ENCODE results near the gene SULT1A3. TPM values are rescaled to one million over a fixed set of nuclear protein-coding genes. Genes with fewer than 3 reads are reported as not detected.
"Not testable (repeated sequence)": the region's sequence is repeated elsewhere in the genome, so short reads cannot be mapped to it uniquely, and the experiment has no call there.

The SULT1A3 gene
- total and polyA plus RNA-seq, 5 donors from 2014 or later: 0.71 to 19.3 (median 1.2) TPM; not detected in 1

- H3K27ac ChIP-seq (ENCODE audit: insufficient read depth, low read length, poor library complexity, severe bottlenecking); H3K27me3 ChIP-seq (ENCODE audit: control insufficient read depth, insufficient read depth, low read length); H3K27me3 Mint-ChIP-seq; H3K4me3 Mint-ChIP-seq; H3K36me3 ChIP-seq (ENCODE audit: control insufficient read depth, insufficient read depth, low read length); H3K9me3 ChIP-seq (ENCODE audit: control insufficient read depth in 2 of 2, low read length in 2 of 2); H3K4me1 Mint-ChIP-seq; H3K36me3 Mint-ChIP-seq; DNase-seq; H3K4me3 ChIP-seq (ENCODE audit: low read depth, low read length); H3K9me3 Mint-ChIP-seq; H3K27ac Mint-ChIP-seq; H3K4me1 ChIP-seq (ENCODE audit: control insufficient read depth, insufficient read depth, low read length, poor library complexity, severe bottlenecking): not testable (repeated sequence)
- ATAC-seq (ENCODE audit: low read depth in 2 of 2): peak; percentile 41 to 54
Measured at GRCh38 chr16:30205541-30206236, 6.6 kb downstream of the SULT1A3 start.

GRCh38 chr16:30206252-30206651 lies 7.2 kb downstream of the SULT1A3 start:
- not testable (repeated sequence) for H3K4me1 Mint-ChIP-seq; DNase-seq; H3K9me3 ChIP-seq (ENCODE audit: control insufficient read depth in 2 of 2, low read length in 2 of 2); H3K36me3 ChIP-seq (ENCODE audit: control insufficient read depth, insufficient read depth, low read length); H3K27me3 Mint-ChIP-seq; H3K27ac ChIP-seq (ENCODE audit: insufficient read depth, low read length, poor library complexity, severe bottlenecking); H3K27me3 ChIP-seq (ENCODE audit: control insufficient read depth, insufficient read depth, low read length); H3K27ac Mint-ChIP-seq; H3K4me3 ChIP-seq (ENCODE audit: low read depth, low read length); H3K36me3 Mint-ChIP-seq; H3K9me3 Mint-ChIP-seq; H3K4me1 ChIP-seq (ENCODE audit: control insufficient read depth, insufficient read depth, low read length, poor library complexity, severe bottlenecking); H3K4me3 Mint-ChIP-seq
- peak; percentile 47 to 55 for ATAC-seq (ENCODE audit: low read depth in 2 of 2)

DNA sequence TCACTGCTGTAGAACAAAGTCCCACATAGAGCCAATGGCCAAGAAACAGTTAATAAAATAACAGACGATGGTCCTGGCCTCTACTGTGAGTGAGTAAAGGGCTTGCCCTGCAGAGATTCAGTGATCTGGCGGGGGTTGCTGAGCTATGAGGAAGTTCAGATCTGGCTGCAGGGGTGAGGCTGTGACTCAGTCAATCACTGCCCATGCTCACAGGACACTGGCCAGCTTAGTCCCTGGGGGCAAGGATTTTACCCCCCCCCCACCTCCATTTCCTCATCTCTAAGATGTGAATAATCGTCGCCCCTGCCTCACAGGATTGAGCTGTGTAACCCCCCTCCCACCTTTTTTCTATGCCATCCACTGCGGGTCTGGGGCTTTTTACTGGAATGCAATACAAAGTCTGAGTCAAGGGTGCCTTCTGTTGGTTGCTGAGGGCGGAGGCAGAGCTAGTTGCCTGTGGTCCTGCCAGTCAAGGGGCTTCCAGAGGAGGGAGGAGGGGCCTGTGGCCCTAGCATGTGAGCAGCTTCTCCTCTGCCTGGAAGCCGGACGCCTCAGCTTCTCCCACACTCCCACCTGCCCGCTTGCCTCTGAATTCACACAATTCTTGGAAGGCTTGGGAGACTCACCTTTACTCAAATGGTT lies 8.1 kb downstream of the SULT1A3 start:
- H3K9me3 Mint-ChIP-seq; H3K36me3 ChIP-seq (ENCODE audit: control insufficient read depth, insufficient read depth, low read length); H3K4me1 ChIP-seq (ENCODE audit: control insufficient read depth, insufficient read depth, low read length, poor library complexity, severe bottlenecking); H3K27ac Mint-ChIP-seq; H3K27me3 Mint-ChIP-seq; H3K4me1 Mint-ChIP-seq; H3K27me3 ChIP-seq (ENCODE audit: control insufficient read depth, insufficient read depth, low read length); DNase-seq; H3K36me3 Mint-ChIP-seq; H3K9me3 ChIP-seq (ENCODE audit: control insufficient read depth in 2 of 2, low read length in 2 of 2); H3K27ac ChIP-seq (ENCODE audit: insufficient read depth, low read length, poor library complexity, severe bottlenecking); H3K4me3 ChIP-seq (ENCODE audit: low read depth, low read length); H3K4me3 Mint-ChIP-seq: not testable (repeated sequence)
- ATAC-seq (ENCODE audit: low read depth in 2 of 2): peak; percentile 20 to 43

- H3K36me3 Mint-ChIP-seq; H3K9me3 ChIP-seq (ENCODE audit: control insufficient read depth in 2 of 2, low read length in 2 of 2); H3K27me3 Mint-ChIP-seq; H3K27ac ChIP-seq (ENCODE audit: insufficient read depth, low read length, poor library complexity, severe bottlenecking); H3K27me3 ChIP-seq (ENCODE audit: control insufficient read depth, insufficient read depth, low read length); DNase-seq; H3K4me3 ChIP-seq (ENCODE audit: low read depth, low read length); H3K4me1 Mint-ChIP-seq; H3K4me3 Mint-ChIP-seq; H3K9me3 Mint-ChIP-seq; H3K27ac Mint-ChIP-seq; H3K4me1 ChIP-seq (ENCODE audit: control insufficient read depth, insufficient read depth, low read length, poor library complexity, severe bottlenecking); H3K36me3 ChIP-seq (ENCODE audit: control insufficient read depth, insufficient read depth, low read length): not testable (repeated sequence)
- peak in 1 of 2 donors; percentile 49 for ATAC-seq (ENCODE audit: low read depth in 2 of 2)
Measured at GRCh38 chr16:30209032-30209431, 10.0 kb downstream of the SULT1A3 start.

- H3K4me3 ChIP-seq (ENCODE audit: low read depth, low read length); H3K4me3 Mint-ChIP-seq; DNase-seq; H3K27ac Mint-ChIP-seq; H3K27ac ChIP-seq (ENCODE audit: insufficient read depth, low read length, poor library complexity, severe bottlenecking); H3K27me3 ChIP-seq (ENCODE audit: control insufficient read depth, insufficient read depth, low read length); H3K9me3 ChIP-seq (ENCODE audit: control insufficient read depth in 2 of 2, low read length in 2 of 2); H3K9me3 Mint-ChIP-seq; H3K4me1 Mint-ChIP-seq; H3K27me3 Mint-ChIP-seq; H3K36me3 Mint-ChIP-seq; H3K36me3 ChIP-seq (ENCODE audit: control insufficient read depth, insufficient read depth, low read length); H3K4me1 ChIP-seq (ENCODE audit: control insufficient read depth, insufficient read depth, low read length, poor library complexity, severe bottlenecking): not testable (repeated sequence)
- ATAC-seq (ENCODE audit: low read depth in 2 of 2): peak; percentile 48 to 54
Measured at GRCh38 chr16:30211414-30211813, 12.4 kb downstream of the SULT1A3 start.

DNA sequence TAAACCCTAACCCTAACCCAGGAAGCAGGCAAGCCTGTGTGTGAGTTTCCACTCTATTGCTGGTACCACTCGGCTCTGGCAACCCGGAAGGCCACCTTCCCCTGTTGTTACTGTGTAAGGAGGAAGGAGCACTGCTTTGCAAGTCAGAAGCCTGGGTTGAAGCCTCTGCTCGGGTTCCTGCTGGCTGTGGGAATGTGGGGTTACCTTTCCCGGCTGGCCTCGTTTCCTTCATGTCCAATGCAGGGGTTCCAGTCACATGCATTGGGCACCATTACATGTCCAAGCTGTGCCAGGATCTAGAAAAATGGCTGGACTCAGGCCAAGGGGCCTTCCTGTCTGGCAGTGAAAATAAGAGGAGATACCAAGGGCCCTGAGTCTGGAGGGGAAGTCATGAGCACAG lies 18.0 kb downstream of the SULT1A3 start:
- H3K27me3 ChIP-seq (ENCODE audit: control insufficient read depth, insufficient read depth, low read length); H3K9me3 Mint-ChIP-seq; H3K4me1 Mint-ChIP-seq; H3K36me3 Mint-ChIP-seq; ATAC-seq (ENCODE audit: low read depth in 2 of 2); H3K27ac ChIP-seq (ENCODE audit: insufficient read depth, low read length, poor library complexity, severe bottlenecking); H3K36me3 ChIP-seq (ENCODE audit: control insufficient read depth, insufficient read depth, low read length); H3K9me3 ChIP-seq (ENCODE audit: control insufficient read depth in 2 of 2, low read length in 2 of 2); H3K27me3 Mint-ChIP-seq; H3K4me1 ChIP-seq (ENCODE audit: control insufficient read depth, insufficient read depth, low read length, poor library complexity, severe bottlenecking); H3K27ac Mint-ChIP-seq; H3K4me3 Mint-ChIP-seq; DNase-seq; H3K4me3 ChIP-seq (ENCODE audit: low read depth, low read length): not testable (repeated sequence)

GRCh38 chr16:30248379-30248778 lies 49.3 kb downstream of the SULT1A3 start, which contains the start of gene NPIPB13:
Gene NPIPB13, minus strand, starts transcription at chr16:30248479. Its CDS starts 2,906 bp downstream, at chr16:30245573.
- H3K36me3 Mint-ChIP-seq; H3K4me1 ChIP-seq (ENCODE audit: control insufficient read depth, insufficient read depth, low read length, poor library complexity, severe bottlenecking); H3K27ac ChIP-seq (ENCODE audit: insufficient read depth, low read length, poor library complexity, severe bottlenecking); ATAC-seq (ENCODE audit: low read depth in 2 of 2); H3K4me1 Mint-ChIP-seq; H3K27me3 Mint-ChIP-seq; H3K9me3 Mint-ChIP-seq; H3K4me3 Mint-ChIP-seq; DNase-seq; H3K27me3 ChIP-seq (ENCODE audit: control insufficient read depth, insufficient read depth, low read length); H3K36me3 ChIP-seq (ENCODE audit: control insufficient read depth, insufficient read depth, low read length); H3K9me3 ChIP-seq (ENCODE audit: control insufficient read depth in 2 of 2, low read length in 2 of 2); H3K4me3 ChIP-seq (ENCODE audit: low read depth, low read length); H3K27ac Mint-ChIP-seq: not testable (repeated sequence)
